ENCODE results near the gene CDRT4.
A peak's percentile ranks its signal among the peaks of the same experiment; 100 is the strongest.

The CDRT4 gene

DNA sequence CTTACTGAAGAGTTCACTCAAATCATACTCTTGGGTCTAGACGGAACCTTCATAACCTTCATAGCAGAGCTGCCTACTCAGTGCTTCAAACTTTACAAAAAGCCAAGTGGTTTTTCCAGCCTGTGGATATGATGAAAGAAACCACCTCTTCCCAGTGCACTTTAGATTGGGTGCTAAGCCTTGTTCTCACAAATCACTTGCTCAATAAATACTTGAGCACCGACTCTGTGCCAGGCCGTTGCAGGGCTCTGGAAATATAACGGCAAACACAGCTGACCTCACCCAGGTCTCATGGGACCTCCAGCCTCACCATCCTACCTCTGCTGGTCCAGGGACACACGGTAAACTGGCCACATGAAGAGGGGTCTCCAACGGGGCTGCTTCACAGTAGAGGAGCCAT, 35.7 kb downstream of the CDRT4 start:
- peak; percentile 65 for DNase-seq (ENCODE audit: low read depth)

DNA sequence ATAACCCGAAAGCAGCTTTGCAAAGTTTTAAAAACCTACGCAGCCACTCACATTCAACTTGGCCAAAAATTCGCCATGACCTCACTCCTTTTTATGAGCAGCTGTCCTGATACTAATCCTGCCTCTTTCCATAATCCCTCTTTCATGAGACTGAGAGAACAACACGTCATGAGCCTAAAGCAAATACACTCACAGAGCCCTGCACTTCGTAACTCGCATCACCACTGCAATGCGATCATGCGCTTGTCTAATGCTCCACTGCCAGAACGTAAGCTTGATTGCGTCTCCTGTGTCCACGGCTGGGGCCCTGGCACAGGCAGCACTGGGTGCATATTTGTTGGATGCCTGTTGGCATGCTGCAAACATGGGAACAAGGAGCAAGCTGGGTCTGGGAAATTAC, 36.2 kb downstream of the CDRT4 start:
- peak; percentile 97 for DNase-seq (ENCODE audit: low read depth)

DNA sequence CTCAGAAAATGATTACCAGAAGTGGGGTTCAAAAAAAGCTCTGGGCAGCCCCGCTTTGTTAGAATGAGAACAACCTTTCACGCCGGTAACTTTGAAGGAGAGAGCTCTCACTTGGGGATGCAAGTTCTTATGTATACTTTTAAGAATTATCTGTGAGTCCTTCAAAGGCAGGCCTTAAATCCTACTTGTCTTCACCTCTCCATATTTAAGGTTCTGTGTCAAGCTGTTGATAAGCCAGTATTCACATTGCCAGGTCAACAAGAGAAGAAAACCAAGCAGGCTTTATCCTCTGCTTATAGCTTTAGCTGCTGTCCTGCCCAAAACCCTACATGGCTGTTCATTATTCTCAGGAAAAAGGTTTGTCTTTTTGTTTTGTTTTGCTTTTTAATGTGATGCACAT, 42.9 kb downstream of the CDRT4 start:
- DNase-seq (ENCODE audit: low read depth) = no peak

DNA sequence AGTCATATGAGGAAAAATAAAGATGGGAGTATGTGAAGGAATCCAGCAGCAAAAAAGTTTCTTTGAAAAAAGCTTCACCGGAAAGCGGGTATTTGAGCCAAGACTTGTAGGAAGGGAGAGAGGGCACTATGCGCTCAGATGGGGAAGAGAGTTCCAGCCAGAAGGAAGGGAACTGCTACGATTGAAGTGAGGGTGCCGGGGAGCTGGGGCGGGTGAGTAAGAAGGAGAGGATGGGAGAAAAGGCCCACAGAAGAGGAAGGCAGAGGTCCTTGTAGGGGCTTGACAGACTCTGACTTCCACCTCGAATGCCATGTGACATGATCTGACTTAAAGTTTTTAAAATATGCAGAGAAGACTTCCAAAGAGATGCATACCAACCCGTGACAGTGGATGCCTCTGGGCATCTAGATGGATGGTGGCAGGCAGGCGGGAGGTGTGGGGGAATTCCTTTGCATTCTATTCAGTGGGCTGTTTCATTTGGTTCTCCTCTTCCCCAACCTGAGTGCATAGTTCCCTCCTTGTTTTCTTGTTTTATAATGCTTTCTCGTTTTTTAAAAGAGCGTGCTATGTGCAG, 44.9 kb downstream of the CDRT4 start:
- DNase-seq (ENCODE audit: low read depth) = no peak

DNA sequence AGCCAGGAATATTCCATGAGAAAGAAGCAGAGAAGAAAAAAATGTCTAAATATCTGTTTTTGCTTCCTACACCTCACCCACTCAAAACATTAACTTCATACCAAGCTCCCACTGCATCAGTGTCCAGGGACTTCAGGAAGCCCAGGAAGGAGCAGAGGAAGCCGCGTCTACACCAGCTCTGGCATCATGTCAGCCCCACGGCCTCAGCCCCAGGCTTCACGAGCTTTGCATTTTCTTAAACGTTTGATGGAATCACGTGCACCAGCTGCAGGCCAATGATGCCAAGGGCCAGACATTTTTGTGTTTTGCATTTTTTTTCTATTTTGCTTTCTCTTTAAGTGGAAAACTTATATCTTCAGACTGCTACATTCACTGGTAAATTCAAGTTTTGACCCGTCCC, 48.6 kb downstream of the CDRT4 start:
- DNase-seq (ENCODE audit: low read depth) = no peak

DNA sequence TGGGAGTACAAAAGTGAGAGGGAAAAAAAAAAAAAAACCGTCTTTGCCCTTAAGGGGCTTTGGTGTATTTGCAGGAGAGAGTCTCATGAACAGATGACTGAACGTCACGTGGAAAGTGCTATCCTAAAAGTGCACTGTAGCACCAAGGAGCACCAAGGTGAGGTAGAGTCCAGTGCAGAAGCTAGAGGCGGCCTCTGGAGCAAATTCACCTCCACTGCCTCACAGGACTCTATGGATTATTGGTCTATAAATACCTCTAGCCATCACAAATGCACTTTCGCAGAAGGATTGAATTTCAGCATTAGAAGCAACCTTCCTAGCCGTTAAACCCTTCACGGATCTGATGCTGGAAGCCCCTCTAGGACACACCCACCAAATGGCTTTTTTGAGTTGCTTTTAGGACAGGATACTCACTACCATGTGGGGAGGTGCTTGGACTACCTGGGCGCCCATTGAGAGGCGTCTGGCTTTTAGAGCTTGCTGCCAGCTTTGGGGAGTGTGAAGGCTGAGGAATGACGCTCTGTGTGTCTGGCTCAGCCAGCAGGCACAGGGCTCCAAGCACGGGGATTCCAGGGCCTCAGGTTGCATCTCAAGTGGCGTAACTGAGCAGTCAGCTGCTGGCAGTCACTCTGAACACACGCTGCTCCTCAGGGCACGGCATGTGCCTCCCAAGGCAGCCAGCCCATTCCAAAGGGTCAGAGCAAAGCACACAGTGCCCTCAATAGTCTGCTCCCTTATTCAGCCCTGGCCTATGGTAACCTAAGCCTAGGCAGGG, 52.7 kb downstream of the CDRT4 start:
- peak; percentile 16 for DNase-seq (ENCODE audit: low read depth)

DNA sequence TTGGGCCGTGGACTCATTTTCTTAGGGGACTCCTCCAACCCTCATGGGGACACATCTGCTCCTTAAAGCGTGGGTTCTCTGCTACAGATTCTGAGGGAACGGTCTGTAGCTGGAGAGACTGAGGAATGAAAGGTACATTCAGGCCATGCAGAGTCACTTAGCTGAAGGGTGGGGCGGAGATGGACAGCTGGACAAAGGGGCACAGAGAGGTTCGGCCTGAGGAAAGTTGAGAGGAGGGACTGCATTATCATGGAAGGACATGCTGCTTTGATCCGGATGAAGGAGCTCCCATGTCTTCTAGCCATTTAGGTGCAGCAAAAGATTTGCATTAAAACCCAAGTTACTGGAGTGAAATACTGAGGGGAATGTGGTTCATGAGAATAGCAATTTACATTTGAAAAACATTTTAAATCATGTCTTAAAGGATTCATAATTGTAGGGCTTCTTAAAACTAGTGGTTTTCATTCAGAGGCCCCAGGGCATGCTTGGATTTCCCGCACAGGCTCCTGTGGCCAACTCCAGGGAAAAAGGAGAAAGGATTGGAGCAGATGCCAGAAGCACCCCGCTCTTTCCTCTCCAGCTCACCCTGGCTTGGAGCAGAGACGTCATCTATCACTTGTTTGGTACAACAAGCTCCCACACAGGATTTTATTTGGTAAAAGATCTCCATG, 54.2 kb downstream of the CDRT4 start:
- DNase-seq (ENCODE audit: low read depth) = no peak

DNA sequence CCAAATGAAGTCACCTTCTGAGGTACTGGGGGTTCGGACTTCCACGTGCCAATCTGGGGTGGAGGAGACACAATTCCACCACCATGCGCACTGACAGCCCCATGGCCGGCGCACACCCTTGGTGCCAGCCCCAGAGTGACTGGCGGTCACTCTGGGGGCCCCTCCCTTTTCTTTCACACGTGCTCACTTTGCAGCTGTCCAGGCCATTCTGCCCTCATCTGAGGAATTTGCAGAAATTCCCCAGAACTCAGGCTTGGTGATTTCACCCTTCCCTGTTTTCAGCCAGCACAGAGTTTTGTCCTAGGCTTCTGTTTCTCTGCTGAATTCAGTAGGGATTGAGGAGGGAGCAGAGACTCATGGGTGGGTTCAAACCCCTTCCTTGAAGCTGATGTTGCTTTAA, 54.8 kb downstream of the CDRT4 start:
- DNase-seq (ENCODE audit: low read depth) = no peak

DNA sequence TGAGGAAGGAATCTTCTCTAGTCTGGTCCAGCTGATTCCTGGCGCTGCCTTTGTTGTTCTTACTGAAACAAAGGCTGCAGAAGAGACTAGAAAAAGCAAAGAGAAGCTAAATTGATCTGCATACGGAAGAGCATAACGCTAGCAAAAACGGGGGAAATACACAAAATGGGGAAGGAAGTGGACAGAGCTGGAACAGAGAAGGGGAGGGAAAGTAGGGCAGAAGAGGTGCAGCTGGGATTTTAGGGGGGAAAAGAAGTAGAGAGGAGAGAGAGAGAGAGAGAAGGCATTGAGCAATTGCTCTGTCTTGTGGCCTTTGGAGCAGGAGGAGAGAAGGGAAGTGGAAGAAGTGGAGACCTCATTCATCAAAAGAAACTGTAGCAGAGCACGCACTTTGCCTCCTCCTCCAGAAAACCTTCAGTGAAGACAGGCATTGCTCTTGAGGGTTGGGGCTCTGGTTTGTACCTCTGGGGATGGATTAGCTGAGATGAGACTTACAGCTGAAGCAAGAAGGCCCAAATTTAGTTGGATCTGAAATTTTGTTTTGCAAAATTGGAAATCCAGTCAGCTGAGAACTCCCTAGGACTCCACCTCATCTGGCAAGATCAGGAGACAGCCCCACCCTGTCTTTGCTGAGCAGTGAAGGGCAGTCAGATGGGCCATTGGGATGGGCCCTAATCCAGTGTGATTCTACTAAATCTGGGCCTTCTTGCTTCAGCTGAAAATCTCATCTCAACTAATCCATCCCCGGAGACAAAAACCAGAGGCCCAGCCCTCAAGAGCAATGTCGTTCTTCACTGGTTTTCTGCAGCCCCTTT, 55.8 kb downstream of the CDRT4 start:
- peak; percentile 52 for DNase-seq (ENCODE audit: low read depth)

DNA sequence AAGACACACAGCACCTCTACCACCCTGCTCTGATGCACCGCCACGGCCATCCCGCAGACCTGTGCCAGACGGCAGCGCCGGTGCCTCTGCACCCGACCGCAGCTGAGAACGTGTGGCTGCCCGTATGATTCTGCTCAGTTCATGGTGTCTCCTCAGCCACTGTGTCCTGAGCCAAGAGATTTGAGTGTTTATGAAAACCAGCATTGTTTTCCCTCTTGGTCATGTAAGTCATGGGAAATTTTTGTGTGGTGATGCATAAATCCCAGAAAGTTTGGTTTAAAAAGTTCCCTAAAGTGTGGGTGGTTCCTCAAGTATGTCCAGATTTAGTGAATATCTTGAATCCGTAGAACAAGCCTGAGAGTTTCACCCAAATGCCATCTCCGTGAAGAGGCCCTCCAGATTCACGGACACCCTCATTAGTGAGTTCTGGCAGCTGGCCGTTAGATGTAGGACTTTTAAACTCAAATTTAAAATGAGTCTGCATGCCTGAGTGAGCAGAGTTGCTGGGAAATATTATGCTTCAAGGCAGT, 57.6 kb downstream of the CDRT4 start:
- peak; percentile 94 for DNase-seq (ENCODE audit: low read depth)

DNA sequence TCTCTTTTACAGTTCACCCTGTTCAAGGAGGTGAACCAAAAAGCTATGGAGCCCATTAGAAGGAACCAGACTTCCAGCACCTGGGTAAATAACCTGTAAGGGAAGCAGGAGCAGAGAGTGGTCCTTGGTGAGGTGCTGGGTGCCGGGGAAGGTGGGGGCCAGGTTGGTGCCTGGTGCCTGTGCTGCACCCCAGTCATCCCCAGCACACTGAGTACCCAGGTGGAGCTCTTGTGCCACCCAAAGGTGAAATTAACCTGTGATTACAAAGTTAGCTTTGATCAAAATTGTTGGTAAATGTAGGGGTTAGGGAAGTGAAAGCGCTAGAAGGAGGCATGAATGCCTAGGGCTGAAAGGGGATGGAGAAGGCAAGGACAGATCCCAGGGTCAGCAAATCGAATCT, 58.6 kb downstream of the CDRT4 start:
- no peak for DNase-seq (ENCODE audit: low read depth)

DNA sequence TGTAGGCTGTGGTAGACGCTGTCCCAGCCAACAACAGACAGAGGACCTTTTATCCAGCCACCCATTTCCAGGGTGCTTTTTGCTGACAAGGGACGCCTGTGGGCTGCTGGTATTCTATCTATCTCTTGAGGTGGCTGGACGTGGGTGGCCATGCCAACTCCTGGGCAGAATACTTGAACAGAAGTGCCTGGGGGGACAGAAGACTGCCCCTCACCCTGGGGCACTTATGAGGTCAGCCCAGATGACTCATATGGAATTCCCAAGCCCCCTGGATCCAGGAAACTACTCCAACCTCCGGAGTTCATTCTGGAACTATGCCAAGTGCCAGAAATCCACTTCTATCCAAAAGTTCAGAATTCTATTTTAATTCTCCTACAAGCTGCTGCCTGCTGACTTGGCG, 61.3 kb downstream of the CDRT4 start:
- no peak for DNase-seq (ENCODE audit: low read depth)

DNA sequence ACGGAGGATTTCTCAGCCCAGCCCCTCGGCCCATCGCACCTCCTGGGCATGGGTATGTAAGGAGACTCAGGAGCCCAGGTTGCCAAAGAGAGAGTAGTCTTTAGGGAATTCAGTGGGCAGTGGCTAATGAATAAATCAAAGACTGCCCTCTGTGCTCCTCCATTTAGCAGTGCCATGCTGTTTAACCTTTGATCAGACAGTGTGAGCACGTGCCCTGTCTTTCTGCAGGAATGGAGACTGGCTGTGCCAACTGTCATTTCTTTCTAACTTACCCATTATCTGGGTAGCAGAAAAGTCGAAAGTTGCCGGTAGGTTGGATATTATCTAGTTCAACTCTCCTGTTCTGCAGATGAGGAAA, 62.4 kb downstream of the CDRT4 start:
- no peak for DNase-seq (ENCODE audit: low read depth)

DNA sequence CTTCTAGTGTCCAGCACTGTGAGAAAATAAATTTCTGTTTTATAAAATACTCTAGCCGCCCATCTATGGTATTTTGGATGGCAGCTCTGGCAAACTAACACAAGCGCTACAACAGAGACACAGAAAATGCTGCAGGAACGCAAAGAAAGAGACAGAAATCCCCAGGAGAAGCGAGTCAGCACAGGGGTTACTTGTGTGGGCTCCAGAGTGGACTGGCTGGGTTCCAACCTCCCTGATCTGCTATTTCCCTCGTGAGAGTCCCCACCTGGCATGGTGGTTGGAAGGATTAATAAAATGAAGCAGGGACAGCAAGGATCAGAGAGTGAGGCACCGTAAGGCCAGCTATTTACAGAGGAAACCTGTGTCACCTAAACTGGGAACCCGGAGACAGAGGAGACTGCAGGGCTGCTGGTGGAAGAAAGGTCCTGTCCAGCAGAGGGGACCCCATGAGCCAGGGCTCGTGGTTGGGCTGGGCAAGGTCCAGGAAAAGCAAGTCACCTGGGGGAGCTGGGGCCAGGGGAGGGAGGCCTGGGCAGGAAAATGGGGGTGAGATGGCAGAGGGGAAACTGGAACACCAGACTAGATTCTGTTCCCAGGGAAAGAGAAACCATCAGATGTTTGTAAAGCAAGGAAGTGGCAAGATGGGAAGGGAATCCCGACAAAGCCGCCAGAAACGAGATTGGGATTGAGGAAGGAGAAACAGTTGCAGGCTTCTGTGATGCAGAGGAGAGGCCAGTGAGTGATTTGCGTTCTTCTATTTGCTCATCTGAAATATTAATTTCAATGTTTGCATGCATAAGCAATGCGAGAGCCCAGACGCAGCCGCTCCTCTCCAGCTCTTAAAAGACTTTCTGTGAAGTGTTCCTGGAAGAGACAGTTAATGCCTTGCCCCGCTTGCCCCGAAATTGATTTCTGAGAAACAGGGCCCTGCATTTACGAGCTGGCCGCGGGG, 63.0 kb downstream of the CDRT4 start:
- DNase-seq (ENCODE audit: low read depth) = peak; percentile 32

DNA sequence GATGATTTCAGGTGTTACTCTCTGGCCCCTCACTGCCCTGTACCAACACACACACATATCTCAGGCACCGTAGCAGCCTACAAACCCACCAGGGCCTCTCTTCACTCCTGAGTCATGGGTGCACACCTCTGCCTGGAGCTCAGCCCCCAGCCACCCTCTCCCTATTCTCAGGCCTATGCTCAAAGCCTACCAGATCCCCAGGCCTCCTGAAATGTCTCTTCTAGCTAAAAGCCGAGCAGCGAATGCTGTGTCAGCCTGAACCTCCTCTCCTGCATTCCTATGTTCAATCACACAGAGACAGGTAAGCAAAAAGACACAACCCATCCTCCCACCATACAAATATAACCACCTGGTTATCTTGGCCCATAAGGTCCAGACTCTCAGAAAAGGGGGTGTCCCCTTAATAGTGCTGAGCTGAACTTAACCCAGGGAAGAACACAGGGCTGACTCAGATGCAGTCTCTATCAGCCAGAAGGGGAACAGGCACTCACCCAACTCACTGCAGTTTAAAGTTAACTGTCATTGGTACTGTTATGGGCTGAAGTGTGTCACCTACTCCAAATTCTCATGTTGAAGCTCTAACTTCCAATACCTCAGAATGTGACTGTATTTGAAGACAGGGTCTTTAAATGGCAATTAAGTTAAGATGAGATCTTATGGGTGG, 64.0 kb downstream of the CDRT4 start:
- DNase-seq (ENCODE audit: low read depth) = no peak

DNA sequence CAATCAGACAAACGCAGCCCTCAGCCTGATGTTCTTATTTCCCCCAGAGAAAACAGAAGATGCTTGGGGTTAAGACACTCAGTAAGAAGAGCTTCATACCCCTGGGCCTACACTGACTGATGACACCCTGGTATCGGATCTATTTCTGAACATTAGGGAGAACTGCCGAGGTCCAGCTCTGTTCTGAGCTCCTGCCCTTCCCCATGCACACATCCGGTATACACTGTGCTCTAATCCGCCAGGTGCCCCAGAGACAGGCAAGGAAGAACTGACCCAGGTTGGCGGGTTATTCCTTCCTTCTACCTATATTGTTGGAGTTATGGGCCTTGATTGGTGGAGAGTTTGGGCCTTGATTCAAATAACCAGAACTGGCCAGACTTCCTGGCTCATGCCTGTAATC, 68.0 kb downstream of the CDRT4 start:
- DNase-seq (ENCODE audit: low read depth) = no peak

DNA sequence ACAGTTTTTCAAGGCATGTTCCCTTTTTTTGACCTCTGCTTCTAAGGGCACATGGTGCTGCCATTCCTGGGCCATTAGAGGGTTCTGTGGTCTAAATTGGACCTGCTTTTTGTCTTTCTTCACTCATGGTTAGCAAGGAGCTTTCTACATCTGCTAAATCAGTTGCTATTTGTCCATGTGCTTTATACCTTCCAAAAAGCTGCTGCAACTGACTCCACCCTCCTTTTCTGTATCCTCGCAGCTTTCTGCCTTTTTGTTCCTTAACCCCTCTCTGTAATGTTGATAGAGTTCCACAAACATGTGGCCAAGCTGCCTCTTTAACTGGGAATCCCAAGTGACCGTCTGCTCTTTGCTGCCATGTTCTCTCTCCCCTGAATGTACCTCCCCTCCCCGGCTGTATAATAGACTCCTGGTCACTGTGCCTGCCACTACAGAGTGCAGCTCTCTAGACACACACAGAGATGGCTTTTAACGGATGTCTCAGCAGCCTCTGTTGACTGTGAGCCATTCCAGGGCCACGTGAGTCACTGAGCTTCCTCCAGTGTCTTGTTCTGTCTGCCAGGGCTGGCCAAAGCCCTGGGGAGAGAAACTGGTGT, 68.6 kb downstream of the CDRT4 start:
- peak; percentile 34 for DNase-seq (ENCODE audit: low read depth)

DNA sequence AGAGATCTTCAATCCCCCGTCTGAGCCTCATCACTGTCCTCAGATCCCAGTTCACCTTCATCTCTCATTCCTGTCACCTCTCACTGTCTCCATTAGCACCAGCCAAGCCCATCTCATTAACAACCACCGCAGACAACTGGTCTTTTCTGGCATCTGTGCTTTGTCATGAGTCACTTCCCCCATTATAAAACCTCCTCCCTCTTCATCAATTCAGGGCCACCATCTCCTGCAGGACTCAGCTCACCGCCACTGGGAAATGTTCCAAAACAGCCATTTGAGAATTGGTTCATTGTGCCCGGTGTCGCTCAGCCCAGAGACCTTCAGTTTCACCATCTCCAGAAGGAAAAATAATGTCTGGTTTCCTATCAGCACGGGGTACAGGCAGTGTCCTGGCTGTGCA, 69.1 kb downstream of the CDRT4 start:
- peak; percentile 32 for DNase-seq (ENCODE audit: low read depth)

DNA sequence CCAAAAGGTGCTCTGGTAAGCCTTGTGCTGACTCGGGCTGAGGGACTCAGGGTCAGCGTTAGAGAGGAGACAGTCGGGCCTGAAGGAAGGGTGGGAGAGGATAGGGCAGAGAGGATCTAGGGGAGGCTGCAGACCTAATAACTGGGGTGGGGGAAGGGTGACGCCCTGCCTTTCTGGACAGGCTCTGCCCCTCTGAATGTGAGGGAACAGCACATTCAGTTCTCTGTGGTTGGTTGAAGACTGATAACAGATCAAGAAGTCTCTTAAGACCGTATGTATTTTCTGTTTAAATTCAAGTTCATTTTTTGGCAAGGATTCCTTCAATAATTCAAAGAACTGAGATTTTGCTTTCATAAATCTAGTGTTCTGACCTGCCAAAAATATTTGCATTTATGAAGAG, 69.8 kb downstream of the CDRT4 start:
- DNase-seq (ENCODE audit: low read depth) = peak; percentile 85

DNA sequence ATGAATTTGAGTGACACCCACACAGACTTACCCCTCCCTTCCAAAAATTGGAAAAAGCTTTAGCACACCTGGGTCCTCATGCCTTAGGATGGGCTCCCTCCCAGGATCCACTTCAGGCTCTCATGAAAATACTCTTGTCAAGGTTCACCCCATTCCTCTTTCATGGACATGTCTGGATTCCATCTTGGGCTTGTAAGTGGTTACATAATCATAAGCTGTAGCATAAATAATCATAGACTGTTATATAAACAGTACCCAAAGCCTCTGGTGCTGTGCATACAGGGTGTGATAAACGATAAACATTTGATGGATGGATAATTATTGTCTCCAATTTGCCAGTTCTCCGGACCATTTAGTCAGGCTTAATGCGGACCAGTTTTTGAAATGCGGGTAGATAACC, 72.3 kb downstream of the CDRT4 start:
- DNase-seq (ENCODE audit: low read depth) = peak; percentile 55
